Testis (tissue), 2 donors: ENCODE measurements around the gene MAP4K1.

ENCODE experiments used
- CTCF ChIP-seq, 3 experiments: fragments of 450-650 bp in 2 of 3; fragments of 200-600 bp in 1 of 3; sonication (generic) in 1 of 3; IDR thresholded peaks; one replicate each; pipeline ENCODE4 v1.5.1; 2016 to 2019; ENCODE audit warnings: antibody characterized with exemption in 3 of 3, mild to moderate bottlenecking in 2 of 3, moderate library complexity in 1 of 3
- POLR2A ChIP-seq: fragments of 450-650 bp; IDR thresholded peaks from one replicate; pipeline ENCODE4 v1.6.1; 2017; ENCODE audit warnings: antibody characterized with exemption, mild to moderate bottlenecking, moderate library complexity

GRCh38 chr19:38615007-38615581 lies 2.7 kb downstream of the MAP4K1 start:
- TF ChIP-seq POLR2A (no peak), CTCF (IDR thresholded peaks at IDR 0.05) (no peak)
